Measurements from ENCODE around the gene CCHCR1.
"Not testable (repeated sequence)": the region's sequence is repeated elsewhere in the genome, so short reads cannot be mapped to it uniquely, and the experiment has no call there.

Gene CCHCR1

GRCh38 chr6:31180500-31180899, 22.9 kb upstream of the CCHCR1 start:
- DNase-seq (ENCODE audit: low read depth, low spot score) = no peak

GRCh38 chr6:31179896-31180295, 22.3 kb upstream of the CCHCR1 start:
- DNase-seq (ENCODE audit: low read depth, low spot score) = no peak

- no peak for DNase-seq (ENCODE audit: low read depth, low spot score)
Observed at GRCh38 chr6:31179042-31179386, 21.4 kb upstream of the CCHCR1 start.

- DNase-seq (ENCODE audit: low read depth, low spot score) = no peak
Observed at GRCh38 chr6:31178143-31179041, 20.8 kb upstream of the CCHCR1 start.

- no peak for DNase-seq (ENCODE audit: low read depth, low spot score)
Observed at GRCh38 chr6:31175971-31176370, 18.4 kb upstream of the CCHCR1 start.

- no peak for DNase-seq (ENCODE audit: low read depth, low spot score)
Observed at GRCh38 chr6:31174378-31174777, 16.8 kb upstream of the CCHCR1 start.

GRCh38 chr6:31173406-31173805, 15.8 kb upstream of the CCHCR1 start:
- no peak for DNase-seq (ENCODE audit: low read depth, low spot score)

GRCh38 chr6:31172973-31173384, 15.4 kb upstream of the CCHCR1 start:
- DNase-seq (ENCODE audit: low read depth, low spot score) = no peak

GRCh38 chr6:31171931-31172905, 14.6 kb upstream of the CCHCR1 start:
- DNase-seq (ENCODE audit: low read depth, low spot score) = no peak

GRCh38 chr6:31170987-31171671, 13.5 kb upstream of the CCHCR1 start:
- DNase-seq (ENCODE audit: low read depth, low spot score) = no peak

- DNase-seq (ENCODE audit: low read depth, low spot score) = no peak
Observed at GRCh38 chr6:31170600-31170881, 12.9 kb upstream of the CCHCR1 start, which contains the start of gene POU5F1. Gene POU5F1 (minus strand): TSS chr6:31170682. CDS start chr6:31170620, 62 bp downstream.

GRCh38 chr6:31169858-31170599, 12.4 kb upstream of the CCHCR1 start:
- DNase-seq (ENCODE audit: low read depth, low spot score) = not testable (repeated sequence)

- no peak for DNase-seq (ENCODE audit: low read depth, low spot score)
Observed at GRCh38 chr6:31169123-31169857, 11.7 kb upstream of the CCHCR1 start.

- DNase-seq (ENCODE audit: low read depth, low spot score) = no peak
Observed at GRCh38 chr6:31168606-31169005, 11.0 kb upstream of the CCHCR1 start.

- no peak for DNase-seq (ENCODE audit: low read depth, low spot score)
Observed at GRCh38 chr6:31165986-31166385, 8.4 kb upstream of the CCHCR1 start.

GRCh38 chr6:31165064-31165832, 7.6 kb upstream of the CCHCR1 start:
- not testable (repeated sequence) for DNase-seq (ENCODE audit: low read depth, low spot score)

- not testable (repeated sequence) for DNase-seq (ENCODE audit: low read depth, low spot score)
Observed at GRCh38 chr6:31164475-31165063, 7.0 kb upstream of the CCHCR1 start.

- no peak for DNase-seq (ENCODE audit: low read depth, low spot score)
Observed at GRCh38 chr6:31163922-31164321, 6.3 kb upstream of the CCHCR1 start.

- no peak for DNase-seq (ENCODE audit: low read depth, low spot score)
Observed at GRCh38 chr6:31162463-31163165, 5.0 kb upstream of the CCHCR1 start.

Measured in smooth muscle cell of the brain vasculature (primary cell).